ENCODE measurements around the gene USP24. TPM values are rescaled to one million over a fixed set of nuclear protein-coding genes. Genes with fewer than 3 reads are reported as not detected.
A peak's percentile ranks its signal among the peaks of the same experiment; 100 is the strongest.

USP24 gene
- total RNA-seq, 1 experiment from 2014 or later = 40.9 TPM

GRCh38 chr1:55156093-55156492, 59.1 kb downstream of the USP24 start (continued):
- TF ChIP-seq ZNF512 (CRISPR knock-in tag; IDR thresholded peaks at IDR 0.05; ENCODE audit: borderline replicate concordance) = no peak
- no peak for TF ChIP-seq ATF6 (CRISPR knock-in tag; IDR thresholded peaks at IDR 0.05)
- no peak for TF ChIP-seq IRF1 (CRISPR knock-in tag; IDR thresholded peaks at IDR 0.05)
- TF ChIP-seq CBFB (CRISPR knock-in tag; IDR thresholded peaks at IDR 0.05; ENCODE audit: low read depth) = no peak
- TF ChIP-seq ZNF416 (CRISPR knock-in tag; IDR thresholded peaks at IDR 0.05) = no peak
- no peak for TF ChIP-seq SMAD3 (CRISPR knock-in tag; IDR thresholded peaks at IDR 0.05; ENCODE audit: borderline replicate concordance)
- TF ChIP-seq CTCF (IDR thresholded peaks at IDR 0.05) = no peak
- no peak for TF ChIP-seq PRRX2 (CRISPR knock-in tag; IDR thresholded peaks at IDR 0.05)
- TF ChIP-seq JUN (CRISPR knock-in tag; IDR thresholded peaks at IDR 0.05) = no peak
- no peak for TF ChIP-seq HMGA2 (CRISPR knock-in tag; IDR thresholded peaks at IDR 0.05)

- CTCF ChIA-PET = no interaction called here
- H3K9me3 Mint-ChIP-seq = no peaks in the 10 kb centered on the region
Observed at GRCh38 chr1:55155522-55155921, 59.6 kb downstream of the USP24 start.

More at GRCh38 chr1:55155522-55155921, 59.6 kb downstream of the USP24 start:
- peaks cover 54% of the 10 kb centered on the region for H3K36me3 Mint-ChIP-seq
- no peaks in the 10 kb centered on the region for H3K4me1 Mint-ChIP-seq
- no peaks in the 10 kb centered on the region for H3K27me3 Mint-ChIP-seq (ENCODE audit: low read depth)
- no peak overlapping the region for H3K4me3 Mint-ChIP-seq
- ATAC-seq (peak; percentile 74), DNase-seq (ENCODE audit: low spot score) (peak; percentile 15)
- POLR2A ChIA-PET = interaction anchor here (0.6 kb wide), 1 partner anchor 1439 kb away, joined by 4 read pairs; no protein-coding TSS in a partner anchor
- TF ChIP-seq STAT6 (CRISPR knock-in tag; conservative IDR thresholded peaks at IDR 0.05; ENCODE audit: low read depth) = no peak
- TF ChIP-seq JUN (CRISPR knock-in tag; IDR thresholded peaks at IDR 0.05) = no peak
- no peak for TF ChIP-seq KAT7 (CRISPR knock-in tag; IDR thresholded peaks at IDR 0.05; ENCODE audit: borderline replicate concordance)
- TF ChIP-seq ZNF423 (CRISPR knock-in tag; IDR thresholded peaks at IDR 0.05) = no peak
- no peak for TF ChIP-seq IRF2 (CRISPR knock-in tag; IDR thresholded peaks at IDR 0.05; ENCODE audit: borderline replicate concordance, low read depth)
- TF ChIP-seq TCF7 (CRISPR knock-in tag; IDR thresholded peaks at IDR 0.05; ENCODE audit: low read depth) = no peak
- TF ChIP-seq HMGA2 (CRISPR knock-in tag; IDR thresholded peaks at IDR 0.05) = no peak
- TF ChIP-seq FOXP4 (CRISPR knock-in tag; IDR thresholded peaks at IDR 0.05) = no peak
- no peak for TF ChIP-seq ZNF281 (CRISPR knock-in tag; IDR thresholded peaks at IDR 0.05)
- no peak overlapping the region for H3K27ac Mint-ChIP-seq
